Endothelial cell of umbilical vein (primary cell): ENCODE measurements around the gene EEFSEC. TPM values are rescaled to one million over a fixed set of nuclear protein-coding genes. Genes with fewer than 3 reads are reported as not detected.
A peak's percentile ranks its signal among the peaks of the same experiment; 100 is the strongest.

Experiments
- BruUV-seq: library from RNA; stranded (reverse); fragments of 400-500 nt; replicated peaks from 2 replicates; lab custom pipeline; 2021; lab: Mats Ljungman, UMichigan
- CTCF ChIA-PET: fragments of 300-600, 350-600 bp; sonication (Branson Sonifier 250); formaldehyde crosslinking; loops from one replicate; lab custom pipeline; 2021; ENCODE audit warnings: antibody characterized with exemption, inconsistent platforms; lab: Charles Lee
- POLR2A ChIA-PET: fragments of 300-600, 350-600 bp; sonication (Branson Sonifier 250); formaldehyde crosslinking; loops from one replicate; lab custom pipeline; 2021; ENCODE audit warnings: antibody characterized with exemption, inconsistent platforms; lab: Charles Lee
- DNase-seq: peaks from one replicate; pipeline ENCODE4 v3.0.0-alpha.2; 2011; ENCODE audit warnings: low read depth, low spot score
- FAIRE-seq: peaks from 2 replicates; lab custom pipeline; 2011; peaks lifted over from hg19 to GRCh38; lab: Jason Lieb, UNC
- H2AFZ ChIP-seq: 2 replicates; pipeline ENCODE4 v1.6.0; 2012; ENCODE audit warnings: low read depth, low read length, control low read depth, inconsistent platforms
- H3K27ac ChIP-seq: 2 replicates; pipeline ENCODE4 v1.5.1; 2011; ENCODE audit warnings: low read depth, mild to moderate bottlenecking, control low read depth, low read length, moderate library complexity; ENCODE audit not compliant: insufficient read depth
- H3K27me3 ChIP-seq, 2 experiments: 2 replicates each; pipeline versions ENCODE4 v1.6.0 to v1.6.1; 2011; ENCODE audit warnings: low read length in 2 of 2, mixed read lengths in 1 of 2; ENCODE audit not compliant: control insufficient read depth in 2 of 2, insufficient read depth in 2 of 2
- H3K36me3 ChIP-seq, 2 experiments: 2 replicates in 1 of 2; 3 replicates in 1 of 2; pipeline ENCODE4 v1.5.1; 2011; ENCODE audit warnings: low read length in 2 of 2, mild to moderate bottlenecking in 1 of 2, moderate library complexity in 1 of 2; ENCODE audit not compliant: control insufficient read depth in 2 of 2, insufficient read depth in 2 of 2; ENCODE audit errors: extremely low read depth in 1 of 2
- H3K4me1 ChIP-seq: 3 replicates; pipeline ENCODE4 v1.5.1; 2011; ENCODE audit warnings: mild to moderate bottlenecking, low read length; ENCODE audit not compliant: control insufficient read depth, insufficient read depth; ENCODE audit errors: extremely low read depth
- H3K4me2 ChIP-seq: 2 replicates; pipeline ENCODE4 v1.6.1; 2011; ENCODE audit warnings: low read length, control low read depth, mixed read lengths; ENCODE audit not compliant: insufficient read depth
- H3K4me3 ChIP-seq, 3 experiments: fragments of 200-600 bp in 1 of 3; sonication (generic), shearing (Covaris generic) in 1 of 3; replicated peaks in 1 of 3; 2 replicates each; pipeline ENCODE4 v1.5.1; 2011 to 2016; ENCODE audit warnings: control low read depth in 3 of 3, low read length in 3 of 3, mild to moderate bottlenecking in 2 of 3, inconsistent platforms in 1 of 3, low read depth in 1 of 3, moderate library complexity in 1 of 3; ENCODE audit not compliant: insufficient read depth in 1 of 3
- H3K79me2 ChIP-seq: 2 replicates; pipeline ENCODE4 v1.6.0; 2012; ENCODE audit warnings: low read length, inconsistent platforms; ENCODE audit not compliant: control insufficient read depth, insufficient read depth
- H3K9ac ChIP-seq: replicated peaks from 2 replicates; pipeline ENCODE3; 2011; ENCODE audit warnings: low read length, control low read depth; ENCODE audit not compliant: insufficient read depth; ENCODE audit errors: extremely low read depth
- H3K9me1 ChIP-seq: replicated peaks from 3 replicates; pipeline ENCODE4 v1.6.0; 2011; ENCODE audit warnings: mild to moderate bottlenecking, low read length; ENCODE audit not compliant: control insufficient read depth, insufficient read depth; ENCODE audit errors: extremely low read depth
- H3K9me3 ChIP-seq: replicated peaks from 2 replicates; pipeline ENCODE4 v1.5.1; 2012; ENCODE audit warnings: low read length, inconsistent platforms; ENCODE audit not compliant: control insufficient read depth, insufficient read depth
- H4K20me1 ChIP-seq: replicated peaks from 2 replicates; pipeline ENCODE3; 2011; ENCODE audit warnings: mild to moderate bottlenecking, low read length; ENCODE audit not compliant: control insufficient read depth, insufficient read depth; ENCODE audit errors: extremely low read depth
- CTCF ChIP-seq, 2 donors: IDR thresholded peaks; 1 replicate in 1 of 2; 2 replicates in 1 of 2; pipeline ENCODE4 v1.5.1; 2011; ENCODE audit warnings: low read length in 2 of 2, mild to moderate bottlenecking in 2 of 2, moderate library complexity in 2 of 2, control low read depth in 1 of 2, inconsistent platforms in 1 of 2, low read depth in 1 of 2; ENCODE audit not compliant: insufficient read depth in 1 of 2; ENCODE audit errors: extremely low read depth in 1 of 2
- EZH2 ChIP-seq: IDR thresholded peaks from 2 replicates; pipeline ENCODE4 v1.6.1; 2012; ENCODE audit warnings: borderline replicate concordance, low read depth, mild to moderate bottlenecking, moderate library complexity, low read length, inconsistent platforms; ENCODE audit not compliant: severe bottlenecking
- FOS ChIP-seq: IDR thresholded peaks from 2 replicates; pipeline ENCODE4 v1.6.1; 2011; ENCODE audit warnings: mild to moderate bottlenecking, low read length, moderate library complexity, borderline replicate concordance; ENCODE audit not compliant: insufficient read depth
- GATA2 ChIP-seq: IDR thresholded peaks from 2 replicates; pipeline ENCODE4 v1.7.0; 2011; ENCODE audit warnings: low read depth, mild to moderate bottlenecking, moderate library complexity, mixed read lengths, low read length; ENCODE audit not compliant: insufficient read length, insufficient read depth
- JUN ChIP-seq: IDR thresholded peaks from 2 replicates; pipeline ENCODE4 v1.6.1; 2011; ENCODE audit warnings: borderline replicate concordance, low read depth; ENCODE audit not compliant: insufficient read length, insufficient read depth
- MAX ChIP-seq: IDR thresholded peaks from 2 replicates; pipeline ENCODE4 v1.6.1; 2011; ENCODE audit not compliant: insufficient read depth, insufficient read length
- MYC ChIP-seq: IDR thresholded peaks from one replicate; pipeline ENCODE4 v1.6.1; 2011; ENCODE audit warnings: mild to moderate bottlenecking, low read depth, low read length
- POLR2A ChIP-seq: IDR thresholded peaks from 2 replicates; pipeline ENCODE4 v1.6.1; 2012; ENCODE audit warnings: low read depth, mild to moderate bottlenecking, control low read depth, low read length
- POLR2AphosphoS5 ChIP-seq: IDR thresholded peaks from 2 replicates; pipeline ENCODE4 v1.6.1; 2012; ENCODE audit warnings: low read depth, mild to moderate bottlenecking, control low read depth, low read length, moderate library complexity; ENCODE audit not compliant: insufficient read depth
- dilution Hi-C: fragments of 300-500 bp; cut with MboI; formaldehyde crosslinking; loops from one replicate; pipeline ENCODE4 v1.15.0; 2019; ENCODE audit warnings: low sequenced_read_pairs; ENCODE audit not compliant: extremely low pct_ligation_motif_present
- intact Hi-C: fragments of 100-400 bp; cut with micrococcal nuclease; formaldehyde crosslinking; loops from one replicate; pipeline ENCODE4 v1.10.0; 2022
- polyA plus RNA-seq, 4 experiments: library from polyadenylated mRNA; depleted of rRNA in 3 of 4; stranded (reverse) in 3 of 4; unstranded in 1 of 4; fragments of >200 nt; gene quantifications; 2 replicates each; pipeline versions ENCODE4 v1.2.1 to v1.2.3, GENCODE V29; 2011 to 2012; ENCODE audit warnings: missing spikeins in 1 of 4
- total RNA-seq: library from RNA; stranded (reverse); gene quantifications from 2 replicates; pipeline ENCODE4 v1.2.3, GENCODE V29; 2021

Gene EEFSEC
- total and polyA plus RNA-seq, 2 donors (not counting 3 experiments of a cell fraction or from before 2014, with no cell fraction given) = 13.1 to 14.5 TPM

- dilution Hi-C loops = no loop called here
- no peak overlapping the region for H3K9ac ChIP-seq
Observed at GRCh38 chr3:128112357-128112968, 40.8 kb upstream of the EEFSEC start.

More at GRCh38 chr3:128112357-128112968, 40.8 kb upstream of the EEFSEC start:
- Histone ChIP-seq H3K4me1 (peaks cover 14% of the 10 kb centered on the region), H4K20me1 (no peaks in the 10 kb centered on the region), H3K9me1 (no peaks in the 10 kb centered on the region), H3K79me2 (peaks cover 19% of the 10 kb centered on the region), H2AFZ (no peak overlapping the region), H3K27me3 (no peaks in the 10 kb centered on the region), H3K4me2 (peak overlapping the region; percentile 11), H3K9me3 (no peaks in the 10 kb centered on the region), H3K4me3 (no peak overlapping the region), H3K36me3 (peaks cover 4 to 7% of the 10 kb centered on the region in 2 experiments), H3K27ac (peak overlapping the region; percentile 36)
- DNase-seq = peak; percentile 89
- peak; percentile 92 for FAIRE-seq
- intact Hi-C loops = loop anchor here (1.0 kb wide), 1 partner anchor 11 kb away; the partner anchor contains the start of gene RUVBL1
- BruUV-seq = no TSS peak
- peak; percentile 66 for TF ChIP-seq MYC
- no peak for TF ChIP-seq POLR2A
- peak; percentile 63 for TF ChIP-seq GATA2
- peak; percentile 63 for TF ChIP-seq MAX
- peak; percentile 92 for TF ChIP-seq JUN
- peak; percentile 94 for TF ChIP-seq FOS
- TF ChIP-seq CTCF (IDR thresholded peaks at IDR 0.05; ENCODE audit: extremely low read depth in 1 of 2, insufficient read depth in 1 of 2, low read depth in 1 of 2, low read length in 2 of 2) = no peak
- TF ChIP-seq POLR2AphosphoS5 = peak; percentile 51
- TF ChIP-seq EZH2 = no peak
- ChIA-PET POLR2A (interaction anchor here (1.6 kb wide), 1 partner anchor 11 kb away, joined by 5 read pairs; the partner anchor contains the start of gene RUVBL1), CTCF (interaction anchor here (1.3 to 4.1 kb wide), 5 partner anchors 10 to 37 kb away, joined by 4 to 26 read pairs (median 8); partner anchors contain the start of gene RUVBL1)
